GM19395 (cell line): ENCODE results near the gene CNTD1.

ENCODE experiments used
- ATAC-seq: cut with Tn5 transposase; IDR thresholded peaks from one replicate; pipeline ENCODE4 v1.9.1; 2021; ENCODE audit warnings: mild to moderate bottlenecking, moderate library complexity; ENCODE audit not compliant: unreplicated experiment

Gene CNTD1

GRCh38 chr17:42803074-42803883, 4.6 kb downstream of the CNTD1 start:
- no peak for ATAC-seq

DNA sequence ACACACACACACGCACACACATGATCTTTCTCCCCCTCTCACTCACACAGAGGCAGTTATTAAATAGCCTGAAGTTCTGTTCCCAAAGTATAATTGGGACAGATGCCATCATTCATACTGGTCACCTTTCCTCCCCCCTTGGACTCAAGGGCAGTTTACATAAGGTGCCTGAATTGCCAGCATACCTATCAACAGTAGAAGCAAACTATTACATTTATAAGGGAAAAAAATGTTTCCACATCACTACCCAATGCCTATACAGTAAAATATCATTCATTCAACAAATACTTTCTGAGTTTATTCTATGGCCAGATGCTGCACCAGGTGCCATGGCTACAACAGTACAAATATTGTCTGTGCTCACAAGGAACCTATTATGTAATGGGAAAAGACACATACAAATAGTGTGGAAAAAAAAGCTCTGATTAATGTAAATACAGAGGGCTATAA, 6.3 kb downstream of the CNTD1 start:
- ATAC-seq = no peak

DNA sequence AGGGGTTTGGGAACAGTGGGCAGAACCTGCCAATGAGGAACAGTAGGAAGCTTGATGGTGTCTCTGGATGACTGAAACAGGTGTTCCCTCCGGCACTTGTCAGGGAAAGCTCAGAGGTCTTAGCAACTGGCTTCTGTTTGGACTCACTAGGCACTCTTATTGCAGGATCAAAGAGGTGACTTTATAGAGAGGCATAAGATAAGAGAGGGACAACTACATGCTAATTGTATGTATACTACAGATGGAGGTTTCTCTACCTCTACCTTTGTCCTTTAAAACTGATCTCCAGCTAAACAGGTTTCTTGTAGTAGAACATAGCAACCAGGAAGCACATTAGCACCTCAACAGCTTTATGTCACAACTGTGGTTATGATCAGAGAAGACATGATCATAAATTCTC, 7.6 kb downstream of the CNTD1 start:
- ATAC-seq = no peak

- no peak for ATAC-seq
Observed at GRCh38 chr17:42809250-42809649, 10.6 kb downstream of the CNTD1 start.

- ATAC-seq = no peak
Observed at GRCh38 chr17:42814633-42815399, 16.2 kb downstream of the CNTD1 start.

DNA sequence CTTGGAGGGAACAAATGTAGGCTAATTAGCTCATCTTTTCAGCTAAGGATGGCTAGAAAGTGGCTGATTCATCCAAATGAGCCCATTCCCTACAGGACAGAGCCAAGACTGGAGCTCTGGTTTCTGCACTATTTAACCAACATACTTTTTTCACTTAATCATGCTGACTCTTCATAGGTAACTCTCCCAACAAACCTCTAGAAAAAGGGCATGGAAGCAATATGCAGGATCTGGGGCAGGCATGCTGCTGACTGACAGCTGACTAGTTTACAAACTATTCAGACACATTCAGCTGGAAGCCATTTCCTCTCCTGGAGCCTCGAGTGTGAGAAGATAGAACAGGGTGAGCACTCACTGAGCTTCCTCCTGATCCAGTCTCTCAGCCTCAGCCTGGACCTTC, 19.2 kb downstream of the CNTD1 start:
- no peak for ATAC-seq

- ATAC-seq = no peak
Observed at GRCh38 chr17:42818379-42818778, 19.7 kb downstream of the CNTD1 start.

GRCh38 chr17:42819939-42820535, 21.4 kb downstream of the CNTD1 start:
- no peak for ATAC-seq

GRCh38 chr17:42821176-42821575, 22.5 kb downstream of the CNTD1 start:
- ATAC-seq = no peak

GRCh38 chr17:42827472-42827871, 28.8 kb downstream of the CNTD1 start:
- ATAC-seq = no peak

- ATAC-seq = no peak
Observed at GRCh38 chr17:42830971-42831370, 32.3 kb downstream of the CNTD1 start.

GRCh38 chr17:42832213-42832933, 33.7 kb downstream of the CNTD1 start:
- peak; percentile 16 for ATAC-seq

DNA sequence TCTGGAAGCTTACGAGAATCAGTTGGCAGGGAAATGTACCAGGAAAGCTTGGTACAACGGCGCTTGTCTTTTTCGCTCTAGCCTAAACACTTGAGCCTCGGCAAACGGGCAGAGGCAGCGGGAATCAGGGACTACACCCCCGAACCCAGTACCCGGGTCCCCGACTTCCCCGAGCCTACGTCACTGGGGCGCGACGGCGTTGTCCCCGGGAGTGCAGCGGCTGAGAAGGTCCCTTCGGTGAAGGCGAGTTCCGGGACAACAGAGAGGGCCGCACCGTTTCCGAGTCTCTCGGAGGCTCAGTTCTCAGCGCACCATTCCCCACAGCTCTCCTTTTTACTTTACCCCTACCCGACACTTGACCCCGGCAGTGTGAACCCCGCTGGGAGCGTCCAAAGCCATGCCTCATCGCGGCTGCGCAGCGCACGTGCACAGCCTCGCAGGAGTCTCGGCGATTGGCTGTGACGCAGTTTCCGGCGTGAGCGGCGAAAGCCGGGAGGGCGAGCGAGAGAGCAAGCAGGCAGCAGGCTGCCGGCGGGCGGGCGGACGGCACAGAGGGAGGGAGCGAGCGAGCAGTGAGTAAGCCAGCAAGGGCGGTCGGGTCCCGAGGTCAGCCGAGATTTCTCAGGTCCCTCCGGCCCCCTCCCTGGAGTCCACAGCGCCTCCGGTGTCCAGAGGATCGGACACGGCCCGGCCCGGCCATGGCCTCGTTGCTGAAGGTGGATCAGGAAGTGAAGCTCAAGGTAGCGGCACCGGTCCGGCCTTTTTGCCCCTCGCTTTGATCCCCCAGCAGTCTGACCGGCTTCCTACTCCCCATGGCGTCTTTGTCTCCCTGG, 34.5 kb downstream of the CNTD1 start, which contains the start of gene PSME3:
Gene PSME3, plus strand, starts transcription at position 464 of the 833 bp plus-strand sequence. Its CDS starts 235 bp downstream, at position 699.
- peak; percentile 87 for ATAC-seq

GRCh38 chr17:42833767-42834422, 35.2 kb downstream of the CNTD1 start:
- ATAC-seq = peak; percentile 11

DNA sequence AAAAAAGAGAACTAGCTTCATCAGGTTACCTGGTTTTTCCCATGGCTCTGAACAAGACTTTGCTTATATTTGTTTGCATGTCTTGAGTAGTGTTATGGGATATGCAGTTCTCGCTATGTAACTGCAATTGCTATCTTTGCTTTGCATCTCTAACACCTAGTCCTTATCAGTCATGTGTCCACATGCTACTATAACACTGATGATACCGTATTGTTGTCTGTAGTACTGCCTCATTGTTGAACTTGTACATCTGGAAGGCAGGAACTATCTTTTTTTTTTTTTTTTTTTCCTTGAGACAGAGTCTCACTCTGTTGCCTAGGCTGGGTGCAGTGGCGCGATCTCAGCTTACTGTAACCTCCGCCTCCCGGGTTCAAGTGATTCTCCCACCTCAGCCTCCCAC, 37.1 kb downstream of the CNTD1 start:
- no peak for ATAC-seq

GRCh38 chr17:42841975-42842685, 43.5 kb downstream of the CNTD1 start:
- ATAC-seq = no peak

DNA sequence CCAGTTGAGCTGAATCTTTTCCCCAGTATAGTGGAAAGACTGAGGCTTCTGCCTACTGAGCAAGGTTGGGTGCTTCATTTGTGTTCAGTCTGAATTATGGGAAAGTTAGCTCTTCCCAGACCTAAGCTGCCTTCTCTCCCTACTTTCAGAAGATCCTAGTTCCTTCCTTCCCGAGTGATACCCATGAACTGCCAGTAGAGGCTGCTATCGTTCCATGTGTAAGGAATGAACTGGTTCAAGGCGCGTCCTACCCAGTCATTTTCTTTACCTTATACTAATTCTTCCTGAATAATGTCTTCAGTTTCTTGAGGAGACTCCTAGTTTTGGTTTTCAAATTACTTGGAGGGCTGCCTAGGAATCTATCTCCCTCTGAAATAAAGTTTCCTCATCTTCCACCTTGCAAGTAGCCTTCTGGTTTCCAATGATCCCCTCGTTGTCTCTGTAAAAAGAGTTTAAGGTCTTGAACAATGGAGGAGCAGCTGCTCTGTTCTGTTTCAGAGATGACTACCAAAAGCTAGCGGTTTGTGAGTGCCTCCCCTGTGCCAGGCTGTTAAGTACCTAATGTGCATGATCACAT, 44.8 kb downstream of the CNTD1 start:
- ATAC-seq = no peak

DNA sequence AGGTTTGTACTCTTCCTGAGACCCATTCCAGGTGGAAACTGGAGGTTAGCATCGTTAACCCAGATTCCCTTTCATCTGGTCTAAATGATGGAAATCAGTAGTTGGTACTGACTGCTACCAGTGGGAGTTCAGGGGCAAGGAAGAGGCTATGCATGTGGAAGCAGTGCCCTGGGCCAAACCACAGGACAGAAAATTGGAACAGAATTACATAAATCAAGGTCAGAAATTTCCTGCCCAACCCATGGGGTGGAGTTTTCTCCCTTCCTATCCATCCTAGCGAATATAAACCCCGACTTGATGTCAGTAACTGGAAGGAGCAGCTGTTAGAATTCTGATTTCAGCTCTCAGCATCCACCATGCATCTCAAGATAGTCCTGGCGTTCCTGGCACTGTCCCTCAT, 45.6 kb downstream of the CNTD1 start, which contains the start of gene AOC2:
Gene AOC2, plus strand, starts transcription at position 310 of the 400 bp plus-strand sequence. Its CDS starts 47 bp downstream, at position 357.
- no peak for ATAC-seq
